Gastroesophageal sphincter (tissue), 4 donors: ENCODE data around the gene MAS1. TPM values are rescaled to one million over a fixed set of nuclear protein-coding genes. Genes with fewer than 3 reads are reported as not detected.

Experiments used
- ATAC-seq: fragments of 150-250 bp; one replicate; pipeline ENCODE4 v1.9.1; 2016; ENCODE audit warnings: mild to moderate bottlenecking, moderate library complexity
- H3K27ac ChIP-seq, 4 donors: fragments of 200-600 bp; sonication (generic) in 3 of 4; 1 replicate in 3 of 4; 2 replicates in 1 of 4; pipeline ENCODE4 v1.5.1; 2016 to 2019
- H3K27me3 ChIP-seq: fragments of 200-600 bp; sonication (generic); one replicate; pipeline ENCODE4 v1.5.1; 2019
- H3K36me3 ChIP-seq, 2 donors: fragments of 200-600 bp; sonication (generic); one replicate each; pipeline ENCODE4 v1.5.1; 2019; ENCODE audit warnings: control low read depth in 1 of 2
- H3K4me1 ChIP-seq, 3 donors: fragments of 200-600 bp; sonication (generic); 1 replicate in 2 of 3; 2 replicates in 1 of 3; pipeline ENCODE4 v1.5.1; 2016 to 2019; ENCODE audit warnings: control low read depth in 2 of 3
- H3K4me3 ChIP-seq, 2 donors: fragments of 200-600 bp; sonication (generic); one replicate each; pipeline ENCODE4 v1.5.1; 2019; ENCODE audit warnings: mild to moderate bottlenecking in 1 of 2, moderate library complexity in 1 of 2
- H3K9me3 ChIP-seq, 3 donors: fragments of 200-600 bp; sonication (generic); one replicate each; pipeline ENCODE4 v1.5.1; 2017 to 2019; ENCODE audit warnings: control low read depth in 2 of 3
- CTCF ChIP-seq, 4 experiments: fragments of 200-600 bp in 2 of 4; fragments of 450-650 bp in 2 of 4; sonication (generic) in 1 of 4; IDR thresholded peaks; one replicate each; pipeline ENCODE4 v1.5.1; 2017 to 2019; ENCODE audit warnings: antibody characterized with exemption in 4 of 4, mild to moderate bottlenecking in 2 of 4, moderate library complexity in 2 of 4
- EP300 ChIP-seq: sonication (generic); formaldehyde crosslinking; IDR thresholded peaks from one replicate; pipeline ENCODE4 v1.6.1; 2017; ENCODE audit warnings: antibody characterized with exemption, mild to moderate bottlenecking
- POLR2A ChIP-seq, 2 donors: fragments of 450-650 bp; IDR thresholded peaks; one replicate each; pipeline ENCODE4 v1.6.1; 2017; ENCODE audit warnings: antibody characterized with exemption in 2 of 2, mild to moderate bottlenecking in 2 of 2, moderate library complexity in 1 of 2
- POLR2AphosphoS5 ChIP-seq: sonication (generic); formaldehyde crosslinking; IDR thresholded peaks from one replicate; pipeline ENCODE4 v1.6.1; 2017; ENCODE audit warnings: antibody characterized with exemption
- WGBS, 2 donors: methylation state at CpG; one replicate each; pipeline ENCODE4 v1.1.5; 2018; ENCODE audit warnings: low coverage in 1 of 2; 5-methylcytosine and 5-hydroxymethylcytosine counted together
- total RNA-seq, 4 donors: library from RNA; depleted of rRNA; stranded (reverse); fragments of >200 nt; gene quantifications; one replicate each; pipeline ENCODE4 v1.1.0, GENCODE V29; 2016

The MAS1 gene
- total RNA-seq, 4 donors from 2014 or later, result not detected

GRCh38 chr6:159913375-159913774 lies 22.6 kb downstream of the MAS1 start:
- ATAC-seq, result no peak
- Histone ChIP-seq H3K4me3 (no peak overlapping the region), H3K4me1 (no peaks in the 10 kb centered on the region), H3K9me3 (peaks cover 0 to 5% (median 0%) of the 10 kb centered on the region in 3 donors), H3K36me3 (no peaks in the 10 kb centered on the region), H3K27me3 (peaks cover 35% of the 10 kb centered on the region), H3K27ac (no peak overlapping the region)
- TF ChIP-seq EP300 (no peak), CTCF (IDR thresholded peaks at IDR 0.05) (no peak), POLR2A (IDR thresholded peaks at IDR 0.05) (no peak), POLR2AphosphoS5 (no peak)
- WGBS, 2 donors, result 79 to 90% methylated on average over 2 of the region's 2 CpGs

- Histone ChIP-seq H3K4me3 (no peak overlapping the region), H3K27ac (no peak overlapping the region), H3K9me3 (peaks cover 0 to 5% (median 0%) of the 10 kb centered on the region in 3 donors), H3K4me1 (no peaks in the 10 kb centered on the region), H3K27me3 (peaks cover 33% of the 10 kb centered on the region), H3K36me3 (no peaks in the 10 kb centered on the region)
- ATAC-seq, result no peak
- WGBS, 2 donors, result 85 to 94% methylated on average over 3 to 5 of the region's 6 CpGs
- TF ChIP-seq CTCF (IDR thresholded peaks at IDR 0.05) (no peak), EP300 (no peak), POLR2A (IDR thresholded peaks at IDR 0.05) (no peak), POLR2AphosphoS5 (no peak)
These were observed 23.2 kb downstream of the MAS1 start for GRCh38 chr6:159913862-159914564.

GRCh38 chr6:159914565-159914923 lies 23.8 kb downstream of the MAS1 start:
- no peaks in the 10 kb centered on the region for H3K4me1 ChIP-seq
- H3K9me3 ChIP-seq, result peaks cover 0 to 5% (median 0%) of the 10 kb centered on the region in 3 donors
- H3K4me3 ChIP-seq, result no peak overlapping the region
- H3K36me3 ChIP-seq, result no peaks in the 10 kb centered on the region
- no peak for TF ChIP-seq POLR2A (IDR thresholded peaks at IDR 0.05)
- TF ChIP-seq EP300, result no peak
- no peak for TF ChIP-seq POLR2AphosphoS5
- no peak for TF ChIP-seq CTCF (IDR thresholded peaks at IDR 0.05)
- H3K27me3 ChIP-seq, result peaks cover 28% of the 10 kb centered on the region
- WGBS, 2 donors, result 60 to 100% methylated on average over 1 of the region's 3 CpGs
- no peak overlapping the region for H3K27ac ChIP-seq
- no peak for ATAC-seq

- no peak for ATAC-seq
- 63% methylated on average over 2 of the region's 2 CpGs; no CpG with 5 or more reads in 1 of the 2 donors for WGBS, 2 donors
These were observed 24.6 kb downstream of the MAS1 start for GRCh38 chr6:159915397-159915796.

More at GRCh38 chr6:159915397-159915796, 24.6 kb downstream of the MAS1 start:
- TF ChIP-seq EP300 (no peak), POLR2A (IDR thresholded peaks at IDR 0.05) (no peak), POLR2AphosphoS5 (no peak), CTCF (IDR thresholded peaks at IDR 0.05) (no peak)
- Histone ChIP-seq H3K9me3 (peaks cover 0 to 5% (median 0%) of the 10 kb centered on the region in 3 donors), H3K27ac (no peak overlapping the region), H3K4me1 (no peaks in the 10 kb centered on the region), H3K4me3 (no peak overlapping the region), H3K27me3 (peaks cover 27% of the 10 kb centered on the region), H3K36me3 (no peaks in the 10 kb centered on the region)
